Measurements from ENCODE around the gene ABCG5.

Gene ABCG5

DNA sequence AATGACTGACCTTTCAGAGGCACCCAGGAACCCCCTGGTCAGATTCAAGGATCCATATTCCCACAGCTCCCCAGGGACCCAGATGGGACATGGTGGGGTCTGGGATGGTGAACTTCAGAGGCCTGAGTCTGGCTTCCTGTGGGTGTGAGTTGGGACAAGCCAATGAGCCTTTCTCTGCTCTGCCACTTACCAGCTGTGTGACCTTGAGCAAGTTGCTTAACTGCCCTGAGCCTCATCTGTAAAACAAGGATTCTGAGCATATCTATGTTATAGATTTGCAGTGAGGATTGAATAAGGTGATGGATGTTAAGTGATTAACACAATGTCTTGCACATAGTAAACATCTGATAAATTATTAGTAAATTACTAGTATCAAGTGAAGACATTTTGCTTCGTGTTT lies 6.5 kb upstream of the ABCG5 start:
- TF ChIP-seq, protein P1, sequence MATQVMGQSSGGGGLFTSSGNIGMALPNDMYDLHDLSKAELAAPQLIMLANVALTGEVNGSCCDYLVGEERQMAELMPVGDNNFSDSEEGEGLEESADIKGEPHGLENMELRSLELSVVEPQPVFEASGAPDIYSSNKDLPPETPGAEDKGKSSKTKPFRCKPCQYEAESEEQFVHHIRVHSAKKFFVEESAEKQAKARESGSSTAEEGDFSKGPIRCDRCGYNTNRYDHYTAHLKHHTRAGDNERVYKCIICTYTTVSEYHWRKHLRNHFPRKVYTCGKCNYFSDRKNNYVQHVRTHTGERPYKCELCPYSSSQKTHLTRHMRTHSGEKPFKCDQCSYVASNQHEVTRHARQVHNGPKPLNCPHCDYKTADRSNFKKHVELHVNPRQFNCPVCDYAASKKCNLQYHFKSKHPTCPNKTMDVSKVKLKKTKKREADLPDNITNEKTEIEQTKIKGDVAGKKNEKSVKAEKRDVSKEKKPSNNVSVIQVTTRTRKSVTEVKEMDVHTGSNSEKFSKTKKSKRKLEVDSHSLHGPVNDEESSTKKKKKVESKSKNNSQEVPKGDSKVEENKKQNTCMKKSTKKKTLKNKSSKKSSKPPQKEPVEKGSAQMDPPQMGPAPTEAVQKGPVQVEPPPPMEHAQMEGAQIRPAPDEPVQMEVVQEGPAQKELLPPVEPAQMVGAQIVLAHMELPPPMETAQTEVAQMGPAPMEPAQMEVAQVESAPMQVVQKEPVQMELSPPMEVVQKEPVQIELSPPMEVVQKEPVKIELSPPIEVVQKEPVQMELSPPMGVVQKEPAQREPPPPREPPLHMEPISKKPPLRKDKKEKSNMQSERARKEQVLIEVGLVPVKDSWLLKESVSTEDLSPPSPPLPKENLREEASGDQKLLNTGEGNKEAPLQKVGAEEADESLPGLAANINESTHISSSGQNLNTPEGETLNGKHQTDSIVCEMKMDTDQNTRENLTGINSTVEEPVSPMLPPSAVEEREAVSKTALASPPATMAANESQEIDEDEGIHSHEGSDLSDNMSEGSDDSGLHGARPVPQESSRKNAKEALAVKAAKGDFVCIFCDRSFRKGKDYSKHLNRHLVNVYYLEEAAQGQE (IDR thresholded peaks at IDR 0.05; ENCODE audit: insufficient read depth in 1 of 2, low read depth in 2 of 2, low read length in 2 of 2) = no peak
- TF ChIP-seq FOXP2 (optimal IDR thresholded peaks at IDR 0.05; ENCODE audit: borderline replicate concordance, extremely low read depth, extremely low read length, insufficient read depth) (no peak), SIN3A (IDR thresholded peaks at IDR 0.05; ENCODE audit: borderline replicate concordance, insufficient read depth, low read length) (no peak)

DNA sequence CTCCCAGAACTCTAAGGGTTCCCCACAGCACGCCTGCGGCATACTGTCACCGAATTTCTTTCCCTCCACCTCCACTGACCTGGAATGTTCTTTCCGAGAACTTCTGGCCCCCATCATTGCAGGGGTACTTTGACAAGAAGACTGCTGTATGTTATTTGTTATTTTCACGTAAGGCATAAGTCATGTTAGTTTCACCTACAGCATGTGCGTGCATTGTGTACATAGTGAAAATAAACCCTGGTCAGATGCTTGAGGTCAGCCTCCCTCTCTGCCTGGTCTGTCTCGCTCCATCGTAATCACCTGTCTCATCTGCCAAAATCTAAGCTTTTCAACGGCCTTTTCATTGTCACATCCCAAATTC lies 4.2 kb upstream of the ABCG5 start:
- TF ChIP-seq POLR2AphosphoS5 (IDR thresholded peaks at IDR 0.05; ENCODE audit: low read depth, low read length) (no peak), TAF1 (IDR thresholded peaks at IDR 0.05; ENCODE audit: borderline replicate concordance, insufficient read depth, low read length) (no peak), SIN3A (IDR thresholded peaks at IDR 0.05; ENCODE audit: borderline replicate concordance, insufficient read depth, low read length) (no peak), FOXP2 (optimal IDR thresholded peaks at IDR 0.05; ENCODE audit: borderline replicate concordance, extremely low read depth, extremely low read length, insufficient read depth) (no peak)
- TF ChIP-seq, protein P1 (IDR thresholded peaks at IDR 0.05; ENCODE audit: insufficient read depth in 1 of 2, low read depth in 2 of 2, low read length in 2 of 2) = no peak

DNA sequence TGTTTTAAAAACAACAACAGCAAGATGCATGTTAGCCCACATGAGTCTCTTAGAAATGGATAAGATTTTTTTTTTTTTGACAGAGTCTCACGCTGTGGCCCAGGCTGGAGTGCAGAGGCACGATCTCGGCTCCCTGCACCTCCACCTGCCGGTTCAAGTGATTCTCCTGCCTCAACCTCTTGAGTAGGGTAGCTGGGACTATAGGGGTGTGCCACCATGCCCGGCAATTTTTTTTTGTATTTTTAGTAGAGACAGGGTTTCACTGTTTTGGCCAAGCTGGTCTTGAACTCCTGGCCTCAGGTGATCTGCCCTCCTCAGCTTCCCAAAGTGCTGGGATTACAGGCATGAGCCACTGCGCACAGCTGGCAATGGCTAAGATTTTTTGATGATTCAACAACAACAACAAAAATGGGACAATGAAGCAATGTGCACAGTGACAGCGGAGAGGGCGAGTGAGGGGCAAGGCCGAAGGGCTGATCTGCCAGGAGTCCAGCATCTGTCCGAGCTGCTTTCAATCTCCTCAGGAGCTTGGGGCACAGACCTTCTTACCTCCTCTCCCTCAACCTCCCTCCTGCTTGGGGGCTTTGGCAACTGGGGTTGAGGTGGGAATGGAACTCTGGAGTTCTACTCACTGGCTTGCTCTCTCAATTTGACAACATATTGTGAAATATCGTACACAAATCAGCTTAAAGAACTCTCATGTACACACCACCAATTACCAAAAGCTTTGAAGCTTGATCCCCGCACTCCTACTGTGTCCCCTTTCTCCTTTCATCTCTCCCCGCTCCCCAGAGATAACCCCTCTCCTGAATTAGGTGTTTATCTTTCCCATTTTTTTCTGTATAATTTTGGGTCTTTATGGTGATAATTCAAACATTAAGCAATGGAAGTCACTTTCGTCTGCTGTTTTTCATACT lies 3.6 kb upstream of the ABCG5 start:
- TF ChIP-seq POLR2AphosphoS5 (IDR thresholded peaks at IDR 0.05; ENCODE audit: low read depth, low read length) (no peak), SIN3A (IDR thresholded peaks at IDR 0.05; ENCODE audit: borderline replicate concordance, insufficient read depth, low read length) (no peak), FOXP2 (optimal IDR thresholded peaks at IDR 0.05; ENCODE audit: borderline replicate concordance, extremely low read depth, extremely low read length, insufficient read depth) (no peak), TAF1 (IDR thresholded peaks at IDR 0.05; ENCODE audit: borderline replicate concordance, insufficient read depth, low read length) (no peak)
- TF ChIP-seq, protein P1 (IDR thresholded peaks at IDR 0.05; ENCODE audit: insufficient read depth in 1 of 2, low read depth in 2 of 2, low read length in 2 of 2) = no peak

GRCh38 chr2:43840965-43841364 lies 2.3 kb upstream of the ABCG5 start:
- TF ChIP-seq SIN3A (IDR thresholded peaks at IDR 0.05; ENCODE audit: borderline replicate concordance, insufficient read depth, low read length) (no peak), POLR2AphosphoS5 (IDR thresholded peaks at IDR 0.05; ENCODE audit: low read depth, low read length) (no peak), TAF1 (IDR thresholded peaks at IDR 0.05; ENCODE audit: borderline replicate concordance, insufficient read depth, low read length) (no peak), FOXP2 (optimal IDR thresholded peaks at IDR 0.05; ENCODE audit: borderline replicate concordance, extremely low read depth, extremely low read length, insufficient read depth) (no peak)
- TF ChIP-seq, protein P1 (IDR thresholded peaks at IDR 0.05; ENCODE audit: insufficient read depth in 1 of 2, low read depth in 2 of 2, low read length in 2 of 2) = no peak
